ENCODE measurements around the gene FIGLA.
"Not testable (repeated sequence)": the region's sequence is repeated elsewhere in the genome, so short reads cannot be mapped to it uniquely, and the experiment has no call there.

FIGLA gene

DNA sequence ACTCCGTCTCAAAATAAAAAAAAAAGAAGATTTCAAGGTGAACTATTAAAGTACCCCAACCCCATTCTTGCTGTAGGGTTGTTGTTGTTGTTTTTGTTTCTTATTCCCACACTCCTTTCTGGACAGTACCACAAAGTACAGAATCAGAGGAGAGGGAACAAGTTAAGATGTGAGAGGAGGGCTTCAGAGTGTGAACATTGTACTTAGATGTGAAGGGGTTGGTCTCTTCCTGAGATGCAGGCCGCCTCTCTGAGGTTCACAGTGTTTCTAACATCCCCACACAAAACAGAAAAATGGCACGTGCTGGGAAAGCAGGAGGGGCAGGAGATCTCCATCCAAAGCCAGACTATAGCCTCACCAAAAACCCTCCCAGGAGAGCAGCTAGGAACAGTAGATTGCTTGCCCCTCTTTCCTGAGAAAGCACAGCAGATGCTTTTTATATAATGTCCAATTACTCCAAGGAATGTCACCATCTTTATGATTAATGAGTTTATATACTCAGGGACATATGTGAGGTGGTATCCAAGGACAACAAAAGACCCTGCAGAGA lies 45.1 kb downstream of the FIGLA start:
- H3K4me2 ChIP-seq (ENCODE audit: low read length) = no peak overlapping the region
- no peak overlapping the region for H2BK120ac ChIP-seq (ENCODE audit: low read depth, low read length)
- no peak overlapping the region for H3K56ac ChIP-seq (ENCODE audit: low read length)
- H3K27ac ChIP-seq (ENCODE audit: low read depth, low read length) = no peak overlapping the region
- no peaks in the 10 kb centered on the region for H3K27me3 ChIP-seq (ENCODE audit: insufficient read depth, low read length, poor library complexity)
- no peak overlapping the region for H3K18ac ChIP-seq (ENCODE audit: low read length)
- no peak overlapping the region for H2BK5ac ChIP-seq (ENCODE audit: low read length)
- no peak overlapping the region for H4K5ac ChIP-seq (ENCODE audit: low read length)
- H2BK15ac ChIP-seq (replicated peaks; ENCODE audit: low read depth) = no peak overlapping the region
- H4K8ac ChIP-seq (ENCODE audit: low read depth, low read length) = no peak overlapping the region
- H3K9ac ChIP-seq (ENCODE audit: low read length) = no peak overlapping the region
- peaks cover 12% of the 10 kb centered on the region for H3K79me1 ChIP-seq (ENCODE audit: low read length)
- peaks cover 3% of the 10 kb centered on the region for H3K4me1 ChIP-seq (ENCODE audit: control insufficient read depth, low read depth, low read length)
- no peak overlapping the region for H2AK5ac ChIP-seq (ENCODE audit: low read length)
- no peak overlapping the region for H3K4me3 ChIP-seq (ENCODE audit: low read length)
- no peak overlapping the region for H3K4ac ChIP-seq (ENCODE audit: low read depth, low read length)
- peaks cover 63% of the 10 kb centered on the region for H3K79me2 ChIP-seq (ENCODE audit: control insufficient read depth, insufficient read depth, low read length)
- DNase-seq = no peak
- no peak overlapping the region for H3K23ac ChIP-seq (ENCODE audit: low read length)
- WGBS (ENCODE audit: extremely low coverage, insufficient coverage, low lambda C conversion rate) = no CpG with 5 or more reads among the region's 3 CpGs
- no peaks in the 10 kb centered on the region for H3K36me3 ChIP-seq (ENCODE audit: control insufficient read depth, insufficient read depth, low read length)

DNA sequence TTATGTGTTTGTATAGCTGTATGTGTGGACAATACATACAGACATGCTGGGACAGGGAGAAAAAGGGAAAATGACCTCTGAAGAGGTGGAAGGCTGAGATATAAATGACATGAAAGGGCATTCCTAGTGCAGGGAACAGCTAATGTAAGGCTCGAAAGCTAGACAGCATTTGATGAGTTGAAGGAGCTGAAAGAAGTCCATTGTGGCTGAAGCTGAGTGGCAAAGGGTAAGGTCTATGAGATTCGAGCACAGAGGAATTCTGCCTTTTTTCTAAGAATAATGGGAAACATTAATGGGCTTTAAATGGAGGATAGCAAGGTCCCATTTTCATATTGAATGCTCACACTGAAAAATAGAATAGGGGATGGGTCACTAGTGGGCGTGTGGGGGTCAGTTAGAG lies 46.0 kb downstream of the FIGLA start:
- Histone ChIP-seq H2BK5ac (ENCODE audit: low read length) (no peak overlapping the region), H3K23ac (ENCODE audit: low read length) (no peak overlapping the region), H3K4me3 (ENCODE audit: low read length) (no peak overlapping the region), H3K36me3 (ENCODE audit: control insufficient read depth, insufficient read depth, low read length) (no peaks in the 10 kb centered on the region), H3K56ac (ENCODE audit: low read length) (no peak overlapping the region), H2AK5ac (ENCODE audit: low read length) (no peak overlapping the region), H3K79me1 (ENCODE audit: low read length) (peaks cover 10% of the 10 kb centered on the region), H3K4me1 (ENCODE audit: control insufficient read depth, low read depth, low read length) (peaks cover 3% of the 10 kb centered on the region), H3K4me2 (ENCODE audit: low read length) (no peak overlapping the region), H2BK120ac (ENCODE audit: low read depth, low read length) (no peak overlapping the region), H3K27me3 (ENCODE audit: insufficient read depth, low read length, poor library complexity) (no peaks in the 10 kb centered on the region), H3K27ac (ENCODE audit: low read depth, low read length) (no peak overlapping the region), H3K79me2 (ENCODE audit: control insufficient read depth, insufficient read depth, low read length) (peaks cover 60% of the 10 kb centered on the region), H3K18ac (ENCODE audit: low read length) (no peak overlapping the region), H2BK15ac (replicated peaks; ENCODE audit: low read depth) (no peak overlapping the region), H4K5ac (ENCODE audit: low read length) (no peak overlapping the region), H4K8ac (ENCODE audit: low read depth, low read length) (no peak overlapping the region), H3K9ac (ENCODE audit: low read length) (no peak overlapping the region), H3K4ac (ENCODE audit: low read depth, low read length) (no peak overlapping the region)
- no CpG with 5 or more reads among the region's 3 CpGs for WGBS (ENCODE audit: extremely low coverage, insufficient coverage, low lambda C conversion rate)
- DNase-seq = no peak

DNA sequence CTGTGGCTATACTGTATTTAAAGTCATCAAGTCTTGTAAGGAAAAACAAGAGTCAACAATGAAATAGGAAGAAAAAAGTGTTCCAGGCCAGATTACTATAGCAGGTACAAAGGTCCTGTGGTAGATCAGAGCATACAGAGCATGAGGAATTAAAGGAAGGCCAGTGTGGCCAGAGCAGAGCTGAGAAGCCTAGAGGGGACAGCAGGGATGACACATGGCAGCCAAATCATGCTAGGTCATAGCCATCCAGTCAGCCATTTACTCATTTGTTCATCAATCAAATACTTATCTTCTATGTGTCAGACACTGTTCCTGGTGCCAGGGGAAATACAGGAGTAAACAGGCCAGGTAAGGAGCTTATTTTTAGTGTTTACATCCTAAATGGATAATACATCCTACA lies 46.8 kb downstream of the FIGLA start:
- no peak overlapping the region for H3K9ac ChIP-seq (ENCODE audit: low read length)
- peaks cover 10% of the 10 kb centered on the region for H3K79me1 ChIP-seq (ENCODE audit: low read length)
- H3K27me3 ChIP-seq (ENCODE audit: insufficient read depth, low read length, poor library complexity) = no peaks in the 10 kb centered on the region
- H3K56ac ChIP-seq (ENCODE audit: low read length) = no peak overlapping the region
- H3K27ac ChIP-seq (ENCODE audit: low read depth, low read length) = no peak overlapping the region
- H3K18ac ChIP-seq (ENCODE audit: low read length) = no peak overlapping the region
- H3K4ac ChIP-seq (ENCODE audit: low read depth, low read length) = no peak overlapping the region
- no peak overlapping the region for H2BK5ac ChIP-seq (ENCODE audit: low read length)
- no peak overlapping the region for H4K8ac ChIP-seq (ENCODE audit: low read depth, low read length)
- DNase-seq = peak; percentile 51
- H3K4me2 ChIP-seq (ENCODE audit: low read length) = no peak overlapping the region
- H3K79me2 ChIP-seq (ENCODE audit: control insufficient read depth, insufficient read depth, low read length) = peaks cover 60% of the 10 kb centered on the region
- peaks cover 3% of the 10 kb centered on the region for H3K4me1 ChIP-seq (ENCODE audit: control insufficient read depth, low read depth, low read length)
- H3K23ac ChIP-seq (ENCODE audit: low read length) = no peak overlapping the region
- no peak overlapping the region for H4K5ac ChIP-seq (ENCODE audit: low read length)
- H2BK15ac ChIP-seq (replicated peaks; ENCODE audit: low read depth) = no peak overlapping the region
- no peak overlapping the region for H2AK5ac ChIP-seq (ENCODE audit: low read length)
- H3K4me3 ChIP-seq (ENCODE audit: low read length) = no peak overlapping the region
- no peak overlapping the region for H2BK120ac ChIP-seq (ENCODE audit: low read depth, low read length)
- H3K36me3 ChIP-seq (ENCODE audit: control insufficient read depth, insufficient read depth, low read length) = no peaks in the 10 kb centered on the region

DNA sequence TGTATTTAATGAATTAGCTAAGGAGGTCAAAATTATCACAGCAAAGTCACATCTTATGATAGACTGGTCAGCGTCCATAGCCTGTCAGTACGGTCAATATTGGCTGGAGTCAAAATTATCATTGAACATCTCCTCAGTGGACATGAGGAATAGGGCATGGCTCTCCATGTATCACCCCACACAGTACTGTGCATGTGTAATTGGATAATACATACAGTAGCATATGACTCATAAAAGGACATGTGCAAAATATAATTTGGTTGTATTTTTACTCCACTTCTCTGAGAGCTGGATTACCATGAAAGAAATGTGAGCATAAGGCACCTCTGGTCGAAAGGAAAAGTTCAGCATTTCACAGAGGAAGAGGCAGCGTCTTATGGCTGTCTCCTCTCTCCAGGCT lies 47.4 kb downstream of the FIGLA start:
- Histone ChIP-seq H3K4ac (ENCODE audit: low read depth, low read length) (no peak overlapping the region), H2BK120ac (ENCODE audit: low read depth, low read length) (no peak overlapping the region), H3K4me1 (ENCODE audit: control insufficient read depth, low read depth, low read length) (peaks cover 5% of the 10 kb centered on the region), H3K56ac (ENCODE audit: low read length) (no peak overlapping the region), H3K23ac (ENCODE audit: low read length) (no peak overlapping the region), H3K18ac (ENCODE audit: low read length) (no peak overlapping the region), H3K9ac (ENCODE audit: low read length) (no peak overlapping the region), H4K8ac (ENCODE audit: low read depth, low read length) (no peak overlapping the region), H3K79me1 (ENCODE audit: low read length) (peaks cover 12% of the 10 kb centered on the region), H3K4me3 (ENCODE audit: low read length) (no peak overlapping the region), H3K27ac (ENCODE audit: low read depth, low read length) (no peak overlapping the region), H2BK5ac (ENCODE audit: low read length) (no peak overlapping the region), H3K36me3 (ENCODE audit: control insufficient read depth, insufficient read depth, low read length) (no peaks in the 10 kb centered on the region), H4K5ac (ENCODE audit: low read length) (no peak overlapping the region), H3K79me2 (ENCODE audit: control insufficient read depth, insufficient read depth, low read length) (peaks cover 59% of the 10 kb centered on the region), H2AK5ac (ENCODE audit: low read length) (no peak overlapping the region), H3K27me3 (ENCODE audit: insufficient read depth, low read length, poor library complexity) (no peaks in the 10 kb centered on the region), H2BK15ac (replicated peaks; ENCODE audit: low read depth) (no peak overlapping the region), H3K4me2 (ENCODE audit: low read length) (no peak overlapping the region)
- DNase-seq = no peak
- WGBS (ENCODE audit: extremely low coverage, insufficient coverage, low lambda C conversion rate) = no CpG with 5 or more reads among the region's 4 CpGs

DNA sequence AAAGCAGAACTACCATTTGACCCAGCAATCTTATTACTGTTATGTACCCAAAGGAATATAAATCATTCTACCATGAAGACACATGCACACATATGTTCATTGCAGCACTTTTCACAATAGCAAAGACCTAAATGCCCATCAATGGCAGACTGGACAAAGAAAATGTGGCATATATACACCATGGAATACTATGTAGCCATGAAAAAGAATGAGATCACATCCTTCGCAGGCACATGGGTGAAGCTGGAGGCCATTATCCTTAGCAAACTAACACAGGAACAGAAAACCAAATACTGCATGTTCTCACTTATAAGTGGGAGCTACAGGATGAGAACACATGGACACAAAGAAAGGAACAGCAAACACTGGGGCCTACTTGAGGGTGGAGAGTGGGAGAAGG lies 51.0 kb downstream of the FIGLA start:
- DNase-seq; H2BK15ac ChIP-seq (replicated peaks; ENCODE audit: low read depth): not testable (repeated sequence)

DNA sequence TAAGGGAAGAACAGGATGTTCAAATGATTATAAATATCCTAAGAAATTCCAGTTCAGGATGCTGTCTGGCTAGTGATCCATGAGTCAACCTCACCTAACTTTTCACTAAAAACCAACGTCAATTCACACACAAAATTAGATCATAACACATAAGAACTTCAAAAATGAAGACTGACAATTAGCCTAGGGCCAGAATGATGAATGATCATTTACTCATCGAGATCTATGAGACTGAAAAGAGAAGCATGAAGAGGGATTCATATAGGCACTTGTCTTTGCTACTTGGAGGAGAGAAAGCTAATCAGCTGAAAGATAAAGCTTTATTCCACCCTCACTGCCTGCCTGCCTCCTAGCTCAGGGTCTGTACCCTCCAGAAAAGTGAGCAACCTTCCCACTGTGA lies 52.3 kb downstream of the FIGLA start:
- peaks cover 41% of the 10 kb centered on the region for H3K79me2 ChIP-seq (ENCODE audit: control insufficient read depth, insufficient read depth, low read length)
- H4K8ac ChIP-seq (ENCODE audit: low read depth, low read length) = no peak overlapping the region
- H3K18ac ChIP-seq (ENCODE audit: low read length) = no peak overlapping the region
- no peak overlapping the region for H2BK120ac ChIP-seq (ENCODE audit: low read depth, low read length)
- H4K5ac ChIP-seq (ENCODE audit: low read length) = no peak overlapping the region
- H2BK15ac ChIP-seq (replicated peaks; ENCODE audit: low read depth) = no peak overlapping the region
- no peak overlapping the region for H3K4ac ChIP-seq (ENCODE audit: low read depth, low read length)
- no peak overlapping the region for H3K23ac ChIP-seq (ENCODE audit: low read length)
- no peak overlapping the region for H3K4me3 ChIP-seq (ENCODE audit: low read length)
- no peak overlapping the region for H3K4me2 ChIP-seq (ENCODE audit: low read length)
- H2BK5ac ChIP-seq (ENCODE audit: low read length) = no peak overlapping the region
- H2AK5ac ChIP-seq (ENCODE audit: low read length) = no peak overlapping the region
- peak overlapping the region; percentile 53 for H3K56ac ChIP-seq (ENCODE audit: low read length)
- H3K4me1 ChIP-seq (ENCODE audit: control insufficient read depth, low read depth, low read length) = peaks cover 19% of the 10 kb centered on the region
- no peaks in the 10 kb centered on the region for H3K36me3 ChIP-seq (ENCODE audit: control insufficient read depth, insufficient read depth, low read length)
- no peaks in the 10 kb centered on the region for H3K27me3 ChIP-seq (ENCODE audit: insufficient read depth, low read length, poor library complexity)
- no peak overlapping the region for H3K9ac ChIP-seq (ENCODE audit: low read length)
- DNase-seq = no peak
- 100% methylated on average over 1 of the region's 2 CpGs for WGBS (ENCODE audit: extremely low coverage, insufficient coverage, low lambda C conversion rate)
- no peak overlapping the region for H3K27ac ChIP-seq (ENCODE audit: low read depth, low read length)
- peaks cover 12% of the 10 kb centered on the region for H3K79me1 ChIP-seq (ENCODE audit: low read length)

More for the DNA sequence above, 51.0 kb downstream of the FIGLA start:
- H3K56ac ChIP-seq (ENCODE audit: low read length); H3K9ac ChIP-seq (ENCODE audit: low read length); H4K8ac ChIP-seq (ENCODE audit: low read depth, low read length); H4K5ac ChIP-seq (ENCODE audit: low read length); H3K4me2 ChIP-seq (ENCODE audit: low read length); H3K27ac ChIP-seq (ENCODE audit: low read depth, low read length); H3K18ac ChIP-seq (ENCODE audit: low read length); H3K4ac ChIP-seq (ENCODE audit: low read depth, low read length); H3K23ac ChIP-seq (ENCODE audit: low read length); H3K4me3 ChIP-seq (ENCODE audit: low read length); H3K79me1 ChIP-seq (ENCODE audit: low read length); H2AK5ac ChIP-seq (ENCODE audit: low read length); H3K27me3 ChIP-seq (ENCODE audit: insufficient read depth, low read length, poor library complexity); H2BK5ac ChIP-seq (ENCODE audit: low read length); H3K36me3 ChIP-seq (ENCODE audit: control insufficient read depth, insufficient read depth, low read length); H2BK120ac ChIP-seq (ENCODE audit: low read depth, low read length): not testable (repeated sequence)
- Histone ChIP-seq H3K4me1 (ENCODE audit: control insufficient read depth, low read depth, low read length) (peaks cover 12% of the 10 kb centered on the region), H3K79me2 (ENCODE audit: control insufficient read depth, insufficient read depth, low read length) (peaks cover 49% of the 10 kb centered on the region)
- WGBS (ENCODE audit: extremely low coverage, insufficient coverage, low lambda C conversion rate) = no CpG with 5 or more reads among the region's 1 CpG
